DOHH2 (cell line): ENCODE measurements around the gene LATS2.

ENCODE experiments used
- CTCF ChIP-seq: fragments of 200-600 bp; sonication (generic); IDR thresholded peaks from one replicate; pipeline ENCODE4 v1.5.1; 2014; ENCODE audit warnings: antibody characterized with exemption, mild to moderate bottlenecking, low read depth, low read length; ENCODE audit not compliant: poor library complexity, severe bottlenecking
- EZH2phosphoT487 ChIP-seq: fragments of 200-600 bp; sonication (generic); IDR thresholded peaks from 2 replicates; pipeline ENCODE4 v1.6.1; 2017; ENCODE audit warnings: borderline replicate concordance, mild to moderate bottlenecking, antibody characterized with exemption, low read length, moderate library complexity, mixed read lengths

- TF ChIP-seq CTCF (no peak), EZH2phosphoT487 (no peak)
These were observed 60.7 kb downstream of the LATS2 start for GRCh38 chr13:21000647-21001046.
